Trophoblast cell (in vitro differentiated cells and primary cell): ENCODE results near the gene ARIH2. TPM values are rescaled to one million over a fixed set of nuclear protein-coding genes. Genes with fewer than 3 reads are reported as not detected.
A peak's percentile ranks its signal among the peaks of the same experiment; 100 is the strongest.

ENCODE experiments used
- DNase-seq, 2 donors: peaks; one replicate each; pipeline ENCODE4 v3.0.0-alpha.2; 2016
- H2AFZ ChIP-seq: 2 replicates; pipeline ENCODE4 v1.6.1; 2013; ENCODE audit warnings: low read length, moderate library complexity, mild to moderate bottlenecking; ENCODE audit not compliant: insufficient read depth, poor library complexity
- H2AK5ac ChIP-seq: 2 replicates; pipeline ENCODE4 v1.6.1; 2013; ENCODE audit warnings: mild to moderate bottlenecking, low read length
- H2BK120ac ChIP-seq: 2 replicates; pipeline ENCODE4 v1.6.1; 2013; ENCODE audit warnings: low read length, mild to moderate bottlenecking, moderate library complexity; ENCODE audit not compliant: insufficient read depth, poor library complexity
- H2BK12ac ChIP-seq: 2 replicates; pipeline ENCODE4 v1.6.1; 2013; ENCODE audit warnings: mild to moderate bottlenecking, low read length, moderate library complexity
- H2BK5ac ChIP-seq: 2 replicates; pipeline ENCODE4 v1.6.1; 2013; ENCODE audit warnings: low read length, low read depth, moderate library complexity, mild to moderate bottlenecking; ENCODE audit not compliant: poor library complexity
- H3K14ac ChIP-seq: 2 replicates; pipeline ENCODE4 v1.6.1; 2013; ENCODE audit warnings: mild to moderate bottlenecking, low read length
- H3K18ac ChIP-seq: 2 replicates; pipeline ENCODE4 v1.6.1; 2013; ENCODE audit warnings: mild to moderate bottlenecking, low read length
- H3K23ac ChIP-seq: 2 replicates; pipeline ENCODE4 v1.6.1; 2013; ENCODE audit warnings: low read length
- H3K27ac ChIP-seq: 2 replicates; pipeline ENCODE4 v1.5.1; 2013; ENCODE audit warnings: low read depth, mild to moderate bottlenecking, inconsistent platforms, low read length, moderate library complexity
- H3K27me3 ChIP-seq: 2 replicates; pipeline ENCODE4 v1.6.1; 2013; ENCODE audit warnings: inconsistent platforms, mild to moderate bottlenecking, low read length, moderate library complexity; ENCODE audit not compliant: insufficient read depth
- H3K36me3 ChIP-seq, 2 experiments: 1 replicate in 1 of 2; 2 replicates in 1 of 2; pipeline ENCODE4 v1.6.1; 2013; ENCODE audit warnings: low read length in 2 of 2, mild to moderate bottlenecking in 2 of 2, moderate library complexity in 1 of 2; ENCODE audit not compliant: insufficient read depth in 2 of 2, control insufficient read depth in 1 of 2
- H3K4ac ChIP-seq: 2 replicates; pipeline ENCODE4 v1.6.1; 2013; ENCODE audit warnings: low read depth, mild to moderate bottlenecking, low read length, moderate library complexity
- H3K4me1 ChIP-seq, 2 experiments: 1 replicate in 1 of 2; 2 replicates in 1 of 2; pipeline ENCODE4 v1.6.1; 2013; ENCODE audit warnings: low read length in 2 of 2, mild to moderate bottlenecking in 2 of 2, moderate library complexity in 1 of 2; ENCODE audit not compliant: insufficient read depth in 2 of 2, control insufficient read depth in 1 of 2
- H3K4me2 ChIP-seq: 2 replicates; pipeline ENCODE4 v1.6.1; 2013; ENCODE audit warnings: inconsistent platforms, mild to moderate bottlenecking, low read length, moderate library complexity
- H3K4me3 ChIP-seq: 2 replicates; pipeline ENCODE4 v1.5.1; 2013; ENCODE audit warnings: mild to moderate bottlenecking, low read depth, low read length, inconsistent platforms
- H3K79me1 ChIP-seq: one replicate; pipeline ENCODE4 v1.6.1; 2013; ENCODE audit warnings: low read length
- H3K79me2 ChIP-seq: 2 replicates; pipeline ENCODE4 v1.6.1; 2013; ENCODE audit warnings: low read length, mild to moderate bottlenecking; ENCODE audit not compliant: control insufficient read depth, insufficient read depth, poor library complexity
- H3K9ac ChIP-seq: 2 replicates; pipeline ENCODE4 v1.6.1; 2013; ENCODE audit warnings: mild to moderate bottlenecking, low read length
- H3K9me3 ChIP-seq: 2 replicates; pipeline ENCODE4 v1.6.1; 2013; ENCODE audit warnings: low read depth, mild to moderate bottlenecking, control low read depth, inconsistent platforms, low read length; ENCODE audit not compliant: insufficient read depth
- H4K12ac ChIP-seq: 2 replicates; pipeline ENCODE4 v1.6.1; 2013; ENCODE audit warnings: low read depth, mild to moderate bottlenecking, low read length, moderate library complexity
- H4K8ac ChIP-seq: 2 replicates; pipeline ENCODE4 v1.6.1; 2013; ENCODE audit warnings: low read depth, mild to moderate bottlenecking, low read length, moderate library complexity
- H4K91ac ChIP-seq: one replicate; pipeline ENCODE4 v1.6.1; 2013; ENCODE audit warnings: low read depth, mild to moderate bottlenecking, low read length, moderate library complexity
- WGBS: extraction: QIAGEN DNeasy Blood & Tissue Kit; methylation state at CpG from one replicate; pipeline ENCODE4 v1.1.7; 2013; ENCODE audit warnings: missing lambda C conversion rate; ENCODE audit not compliant: insufficient read length, insufficient coverage; ENCODE audit errors: extremely low coverage; 5-methylcytosine and 5-hydroxymethylcytosine counted together
- polyA plus RNA-seq: library from polyadenylated mRNA; stranded (reverse); fragments of 200-250 nt; gene quantifications from 2 replicates; pipeline ENCODE4 v1.2.3, GENCODE V29; 2013

Gene ARIH2
- 50.1 and 52.1 TPM in 2 replicates for polyA plus RNA-seq

DNA sequence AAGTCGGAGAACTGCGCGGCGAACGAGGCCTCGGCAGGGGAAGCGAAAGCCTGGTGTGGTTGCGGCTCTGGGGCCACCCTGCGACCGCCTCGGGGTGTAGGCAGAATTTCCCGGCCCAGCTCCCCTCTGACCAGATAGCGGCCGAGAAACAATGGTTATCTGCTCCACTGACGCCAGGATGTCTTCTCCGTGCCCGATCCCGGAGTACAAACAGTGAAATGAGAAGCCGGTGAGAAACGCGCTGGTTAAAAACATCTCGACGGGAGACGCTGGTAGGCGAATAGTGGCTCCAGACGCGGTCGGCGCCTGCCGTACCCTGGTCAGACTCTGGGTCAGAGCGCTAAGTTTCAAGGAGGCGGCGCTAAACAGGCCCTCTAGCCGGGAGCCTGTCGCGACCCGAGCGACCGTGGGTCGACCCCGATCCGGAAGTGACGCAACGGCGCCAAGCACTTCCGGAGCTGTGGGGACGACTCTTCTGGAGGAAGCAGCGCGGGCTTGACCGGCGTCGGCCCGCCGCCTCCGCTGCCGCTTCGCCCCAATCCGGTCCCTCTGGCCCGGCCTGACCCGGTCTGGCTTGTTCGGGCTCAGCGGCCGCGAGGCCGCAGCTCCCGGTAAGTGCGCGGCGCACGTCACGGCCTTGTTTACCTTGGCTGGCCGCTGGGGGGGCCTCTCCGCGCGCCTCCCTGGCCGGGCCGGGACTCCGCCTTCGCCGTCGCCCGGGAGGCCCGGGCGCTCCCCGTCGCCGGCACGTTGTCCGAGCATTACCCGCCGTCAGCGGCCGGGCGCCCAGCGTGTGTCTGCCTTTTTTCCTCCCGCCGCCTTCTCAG lies at the start of gene ARIH2:
ARIH2 (plus strand) TSS at position 455 of the 827 bp plus-strand sequence. CDS start 8,717 bp downstream, outside the sequence.
- DNase-seq: peak; percentile 93 to 96
- Histone ChIP-seq H2BK5ac (peak within 1 kb of the TSS; percentile 91), H3K14ac (peak within 1 kb of the TSS; percentile 80), H3K79me1 (peaks cover 13% of the 10 kb centered on the region), H2BK12ac (no peak within 1 kb of the TSS), H3K4me1 (peaks cover 4 to 6% of the 10 kb centered on the region in 2 experiments), H4K12ac (peak within 1 kb of the TSS; percentile 81), H3K4ac (peak within 1 kb of the TSS; percentile 82), H4K8ac (peak within 1 kb of the TSS; percentile 58), H4K91ac (peak within 1 kb of the TSS; percentile 86), H2AK5ac (no peak within 1 kb of the TSS), H3K27ac (peak within 1 kb of the TSS; percentile 88), H3K9me3 (no peaks in the 10 kb centered on the region), H3K4me3 (peak within 1 kb of the TSS; percentile 97), H3K23ac (no peak within 1 kb of the TSS), H2AFZ (peak within 1 kb of the TSS; percentile 99), H3K9ac (peak within 1 kb of the TSS; percentile 99), H3K36me3 (peaks cover 2 to 7% of the 10 kb centered on the region in 2 experiments), H3K27me3 (no peaks in the 10 kb centered on the region), H3K79me2 (peaks cover 22% of the 10 kb centered on the region), H3K18ac (peak within 1 kb of the TSS; percentile 49), H2BK120ac (peak within 1 kb of the TSS; percentile 68), H3K4me2 (peak within 1 kb of the TSS; percentile 68)
- no CpG with 5 or more reads among the region's 97 CpGs for WGBS

DNA sequence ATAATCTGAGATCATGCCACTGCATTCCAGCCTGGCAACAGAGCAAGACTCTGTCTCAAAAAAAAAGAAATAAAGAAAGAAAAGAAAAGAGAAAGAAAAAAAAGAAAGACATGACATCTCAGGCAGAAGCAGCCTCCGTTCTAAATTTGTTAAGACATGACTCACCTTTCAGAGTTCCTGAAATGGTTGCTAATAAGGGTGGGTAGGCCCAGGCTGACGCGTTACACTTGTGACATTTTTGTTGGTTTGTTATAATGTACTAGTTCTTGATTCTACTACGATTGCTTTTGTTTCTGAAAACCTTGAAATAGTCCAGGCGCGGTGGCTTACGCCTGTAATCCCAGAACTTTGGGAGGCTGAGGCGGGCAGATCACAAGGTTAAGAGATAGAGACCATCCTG lies 41.0 kb upstream of the ARIH2 start:
- H4K12ac ChIP-seq: no peak overlapping the region
- H3K27me3 ChIP-seq: no peaks in the 10 kb centered on the region
- H3K4me1 ChIP-seq: no peaks in the 10 kb centered on the region
- no peak overlapping the region for H2AFZ ChIP-seq
- no peak overlapping the region for H4K91ac ChIP-seq
- H2BK120ac ChIP-seq: no peak overlapping the region
- H3K27ac ChIP-seq: no peak overlapping the region
- H3K9me3 ChIP-seq: no peaks in the 10 kb centered on the region
- WGBS: no CpG with 5 or more reads among the region's 8 CpGs
- no peak overlapping the region for H3K18ac ChIP-seq
- H3K14ac ChIP-seq: no peak overlapping the region
- no peak overlapping the region for H2BK5ac ChIP-seq
- no peaks in the 10 kb centered on the region for H3K36me3 ChIP-seq
- H4K8ac ChIP-seq: no peak overlapping the region
- no peaks in the 10 kb centered on the region for H3K79me2 ChIP-seq
- no peaks in the 10 kb centered on the region for H3K79me1 ChIP-seq
- H2BK12ac ChIP-seq: no peak overlapping the region
- H3K23ac ChIP-seq: no peak overlapping the region
- H3K9ac ChIP-seq: no peak overlapping the region
- DNase-seq: peak; percentile 38 to 64
- H3K4me3 ChIP-seq: no peak overlapping the region
- H3K4me2 ChIP-seq: no peak overlapping the region
- no peak overlapping the region for H2AK5ac ChIP-seq
- H3K4ac ChIP-seq: no peak overlapping the region

DNA sequence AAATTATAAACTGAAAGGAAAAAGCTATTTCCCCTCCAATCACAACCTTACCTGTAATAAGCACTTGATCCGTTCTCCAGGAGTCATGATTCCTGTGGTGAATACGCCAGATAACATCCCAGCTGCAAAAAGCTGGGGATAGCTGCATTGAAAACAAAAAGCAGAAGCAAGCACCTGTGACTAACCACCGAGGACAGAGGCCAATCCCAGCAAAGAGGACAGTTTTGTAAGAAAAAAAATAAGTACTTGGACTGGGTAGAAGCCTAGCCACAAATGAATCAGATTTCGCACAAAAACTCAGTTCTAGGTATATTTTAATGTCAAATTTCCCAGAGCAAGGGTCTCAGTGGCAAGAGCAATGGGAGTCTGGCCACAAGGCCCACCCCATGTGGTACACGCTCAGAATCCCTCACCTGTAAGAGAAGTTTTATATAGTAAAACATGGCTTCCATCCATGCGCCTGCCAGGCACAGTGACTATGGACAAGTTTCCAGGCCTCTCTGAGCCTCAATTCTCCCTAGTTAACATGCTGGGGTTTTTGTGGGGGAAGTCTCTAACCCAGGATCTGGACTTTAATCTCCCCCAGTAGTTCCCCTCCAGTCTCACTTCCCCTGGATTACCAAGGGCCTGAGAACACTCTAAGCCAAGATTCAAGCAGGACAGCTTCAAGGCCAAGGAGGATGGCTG lies 39.2 kb upstream of the ARIH2 start:
- Histone ChIP-seq H3K4me3 (no peak overlapping the region), H3K9ac (no peak overlapping the region), H4K12ac (no peak overlapping the region), H2AK5ac (no peak overlapping the region), H3K14ac (no peak overlapping the region), H4K8ac (no peak overlapping the region), H3K79me1 (no peaks in the 10 kb centered on the region), H3K4me2 (no peak overlapping the region), H3K79me2 (no peaks in the 10 kb centered on the region), H4K91ac (no peak overlapping the region), H3K27ac (no peak overlapping the region), H2BK5ac (no peak overlapping the region), H3K36me3 (no peaks in the 10 kb centered on the region), H3K23ac (no peak overlapping the region), H3K4ac (no peak overlapping the region), H3K27me3 (no peaks in the 10 kb centered on the region), H3K9me3 (no peaks in the 10 kb centered on the region), H3K4me1 (no peaks in the 10 kb centered on the region), H3K18ac (no peak overlapping the region), H2AFZ (no peak overlapping the region), H2BK12ac (no peak overlapping the region), H2BK120ac (no peak overlapping the region)
- WGBS: no CpG with 5 or more reads among the region's 6 CpGs
- DNase-seq: no peak

DNA sequence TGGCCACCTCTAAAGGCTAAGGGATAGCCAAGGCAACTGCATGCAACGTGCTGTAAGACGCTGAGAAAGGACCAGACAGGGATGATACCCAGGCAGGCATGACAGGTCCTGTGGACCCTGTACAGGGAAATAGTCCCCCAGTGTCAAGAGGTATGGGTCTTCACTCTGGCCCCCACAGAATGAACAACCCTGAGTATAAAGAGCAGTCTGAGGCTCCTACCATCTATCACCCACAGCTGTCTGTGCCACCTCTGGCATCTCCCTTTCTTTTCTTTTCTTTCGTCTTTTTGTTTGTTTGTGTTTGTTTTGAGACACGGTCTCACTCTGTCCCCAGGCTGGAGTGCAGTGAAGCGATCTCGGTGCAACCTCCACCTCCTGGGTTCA lies 38.7 kb upstream of the ARIH2 start:
- no peaks in the 10 kb centered on the region for H3K4me1 ChIP-seq
- no peak overlapping the region for H4K12ac ChIP-seq
- no peak overlapping the region for H4K91ac ChIP-seq
- no peak overlapping the region for H3K4ac ChIP-seq
- H3K79me2 ChIP-seq: no peaks in the 10 kb centered on the region
- no peak overlapping the region for H3K4me2 ChIP-seq
- H3K9me3 ChIP-seq: no peaks in the 10 kb centered on the region
- no peaks in the 10 kb centered on the region for H3K79me1 ChIP-seq
- H3K23ac ChIP-seq: no peak overlapping the region
- no peaks in the 10 kb centered on the region for H3K27me3 ChIP-seq
- no peak overlapping the region for H3K4me3 ChIP-seq
- H3K18ac ChIP-seq: no peak overlapping the region
- H3K27ac ChIP-seq: no peak overlapping the region
- no peak for DNase-seq
- no peak overlapping the region for H3K14ac ChIP-seq
- H3K9ac ChIP-seq: no peak overlapping the region
- H2BK12ac ChIP-seq: no peak overlapping the region
- no peak overlapping the region for H2BK120ac ChIP-seq
- no peak overlapping the region for H2BK5ac ChIP-seq
- no CpG with 5 or more reads among the region's 6 CpGs for WGBS
- H2AFZ ChIP-seq: no peak overlapping the region
- no peaks in the 10 kb centered on the region for H3K36me3 ChIP-seq
- no peak overlapping the region for H4K8ac ChIP-seq
- H2AK5ac ChIP-seq: no peak overlapping the region
